Measurements from ENCODE around the gene IPO4. TPM values are rescaled to one million over a fixed set of nuclear protein-coding genes. Genes with fewer than 3 reads are reported as not detected.

IPO4 gene
- total and polyA plus RNA-seq, 2 of the 13 experiments (the other 11 are each of a cell fraction or from before 2014, with no cell fraction given), result 39.0 to 179 TPM

DNA sequence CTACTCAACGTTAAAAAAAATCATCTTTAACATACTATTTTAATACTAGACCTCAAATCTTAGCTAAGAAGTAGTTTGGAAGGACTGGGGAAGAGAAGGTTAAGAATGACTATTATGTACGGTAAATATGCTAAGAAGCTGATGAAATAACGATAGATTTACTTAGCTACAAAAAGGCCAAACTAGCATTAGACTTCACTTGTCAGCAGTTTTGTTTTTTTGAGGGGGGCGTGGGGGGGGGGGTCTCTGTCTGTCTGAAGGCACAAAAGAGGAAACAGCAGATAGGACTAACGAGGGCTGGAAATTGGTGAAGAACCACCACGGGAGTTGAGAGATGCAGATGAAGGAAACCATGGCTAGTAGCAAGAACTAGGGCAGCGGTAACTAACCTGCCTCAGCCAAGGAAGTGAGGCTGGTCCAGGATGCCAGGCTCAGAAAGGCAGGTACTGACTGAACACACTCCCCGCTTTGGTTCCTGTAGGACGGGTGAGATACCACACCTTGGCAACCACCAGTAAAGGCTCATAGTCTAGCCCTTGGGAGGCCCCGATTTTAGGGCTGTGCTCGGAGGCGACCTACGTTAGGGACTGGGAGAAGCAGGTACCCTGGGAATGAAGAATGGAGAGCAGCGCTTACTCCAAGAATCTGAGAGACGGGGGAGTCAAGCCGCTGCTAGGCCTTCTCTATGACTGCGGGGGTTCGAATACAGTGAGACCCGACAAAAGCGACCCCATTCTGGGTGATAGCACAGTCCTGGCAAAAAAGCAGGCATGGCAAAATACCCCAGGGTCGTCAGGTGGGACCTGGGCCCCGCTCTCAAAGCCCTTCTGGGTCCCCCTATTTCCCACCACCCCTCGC is 42.9 kb upstream of the IPO4 start (continued):
- TF ChIP-seq ZBTB7B (CRISPR knock-in tag; IDR thresholded peaks at IDR 0.05) (peak; percentile 52; the same call in 1 of the 2 replicates), ZFP1 (CRISPR knock-in tag; IDR thresholded peaks at IDR 0.05) (peak; percentile 17; the same call in 1 of the 2 replicates), ZNF816 (CRISPR knock-in tag; IDR thresholded peaks at IDR 0.05; ENCODE audit: borderline replicate concordance) (0 out of 2 replicates have a peak, but pooled peaks have one; percentile 22), SALL2 (CRISPR knock-in tag; IDR thresholded peaks at IDR 0.05) (0 out of 2 replicates have a peak, but pooled peaks have one; percentile 44), HMGA1 (CRISPR knock-in tag; conservative IDR thresholded peaks at IDR 0.05) (no peak), MEIS1 (CRISPR knock-in tag; IDR thresholded peaks at IDR 0.05; ENCODE audit: borderline replicate concordance) (peak; percentile 22), GLI4 (CRISPR knock-in tag; IDR thresholded peaks at IDR 0.05; ENCODE audit: borderline replicate concordance) (peak; percentile 19; the same call in 1 of the 2 replicates), HNF4G (IDR thresholded peaks at IDR 0.05; ENCODE audit: borderline replicate concordance, low read depth, low read length) (no peak), HNF4G (CRISPR knock-in tag; IDR thresholded peaks at IDR 0.05; ENCODE audit: borderline replicate concordance, low read depth) (peak; percentile 68; the same call in 1 of the 2 replicates), ZNF256 (CRISPR knock-in tag; conservative IDR thresholded peaks at IDR 0.05) (peak; percentile 24; the same call in 1 of the 2 replicates), HIC2 (CRISPR knock-in tag; IDR thresholded peaks at IDR 0.05; ENCODE audit: low read depth) (peak; percentile 62), ZNF563 (CRISPR knock-in tag; IDR thresholded peaks at IDR 0.05) (0 out of 2 replicates have a peak, but pooled peaks have one; percentile 23), ZNF496 (CRISPR knock-in tag; IDR thresholded peaks at IDR 0.05; ENCODE audit: insufficient replicate concordance) (no peak)
- TF ChIP-seq, protein P1, sequence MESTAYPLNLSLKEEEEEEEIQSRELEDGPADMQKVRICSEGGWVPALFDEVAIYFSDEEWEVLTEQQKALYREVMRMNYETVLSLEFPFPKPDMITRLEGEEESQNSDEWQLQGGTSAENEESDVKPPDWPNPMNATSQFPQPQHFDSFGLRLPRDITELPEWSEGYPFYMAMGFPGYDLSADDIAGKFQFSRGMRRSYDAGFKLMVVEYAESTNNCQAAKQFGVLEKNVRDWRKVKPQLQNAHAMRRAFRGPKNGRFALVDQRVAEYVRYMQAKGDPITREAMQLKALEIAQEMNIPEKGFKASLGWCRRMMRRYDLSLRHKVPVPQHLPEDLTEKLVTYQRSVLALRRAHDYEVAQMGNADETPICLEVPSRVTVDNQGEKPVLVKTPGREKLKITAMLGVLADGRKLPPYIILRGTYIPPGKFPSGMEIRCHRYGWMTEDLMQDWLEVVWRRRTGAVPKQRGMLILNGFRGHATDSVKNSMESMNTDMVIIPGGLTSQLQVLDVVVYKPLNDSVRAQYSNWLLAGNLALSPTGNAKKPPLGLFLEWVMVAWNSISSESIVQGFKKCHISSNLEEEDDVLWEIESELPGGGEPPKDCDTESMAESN (CRISPR knock-in tag; conservative IDR thresholded peaks at IDR 0.05), result peak; percentile 12; the same call in 1 of the 2 replicates
- TF ChIP-seq, protein P2, sequence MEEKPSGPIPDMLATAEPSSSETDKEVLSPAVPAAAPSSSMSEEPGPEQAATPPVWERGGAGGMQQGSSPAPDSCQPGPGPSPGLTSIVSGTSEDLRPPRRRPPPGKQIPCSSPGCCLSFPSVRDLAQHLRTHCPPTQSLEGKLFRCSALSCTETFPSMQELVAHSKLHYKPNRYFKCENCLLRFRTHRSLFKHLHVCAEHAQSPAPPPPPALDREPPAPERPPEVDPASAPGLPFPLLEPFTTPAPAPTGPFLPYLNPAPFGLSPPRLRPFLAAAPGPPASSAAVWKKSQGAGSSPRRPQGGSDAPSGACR (CRISPR knock-in tag; IDR thresholded peaks at IDR 0.05), result no peak
- TF ChIP-seq, protein P3, sequence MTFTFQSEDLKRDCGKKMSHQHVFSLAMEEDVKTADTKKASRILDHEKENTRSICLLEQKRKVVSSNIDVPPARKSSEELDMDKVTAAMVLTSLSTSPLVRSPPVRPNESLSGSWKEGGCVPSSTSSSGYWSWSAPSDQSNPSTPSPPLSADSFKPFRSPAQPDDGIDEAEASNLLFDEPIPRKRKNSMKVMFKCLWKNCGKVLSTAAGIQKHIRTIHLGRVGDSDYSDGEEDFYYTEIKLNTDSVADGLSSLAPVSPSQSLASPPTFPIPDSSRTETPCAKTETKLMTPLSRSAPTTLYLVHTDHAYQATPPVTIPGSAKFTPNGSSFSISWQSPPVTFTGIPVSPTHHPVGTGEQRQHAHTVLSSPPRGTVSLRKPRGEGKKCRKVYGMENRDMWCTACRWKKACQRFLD (CRISPR knock-in tag; IDR thresholded peaks at IDR 0.05; ENCODE audit: borderline replicate concordance), result 0 out of 2 replicates have a peak, but pooled peaks have one; percentile 12
- TF ChIP-seq, protein P4, sequence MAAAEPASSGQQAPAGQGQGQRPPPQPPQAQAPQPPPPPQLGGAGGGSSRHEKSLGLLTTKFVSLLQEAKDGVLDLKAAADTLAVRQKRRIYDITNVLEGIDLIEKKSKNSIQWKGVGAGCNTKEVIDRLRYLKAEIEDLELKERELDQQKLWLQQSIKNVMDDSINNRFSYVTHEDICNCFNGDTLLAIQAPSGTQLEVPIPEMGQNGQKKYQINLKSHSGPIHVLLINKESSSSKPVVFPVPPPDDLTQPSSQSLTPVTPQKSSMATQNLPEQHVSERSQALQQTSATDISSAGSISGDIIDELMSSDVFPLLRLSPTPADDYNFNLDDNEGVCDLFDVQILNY (CRISPR knock-in tag; conservative IDR thresholded peaks at IDR 0.05), result no peak
- TF ChIP-seq, protein P5, sequence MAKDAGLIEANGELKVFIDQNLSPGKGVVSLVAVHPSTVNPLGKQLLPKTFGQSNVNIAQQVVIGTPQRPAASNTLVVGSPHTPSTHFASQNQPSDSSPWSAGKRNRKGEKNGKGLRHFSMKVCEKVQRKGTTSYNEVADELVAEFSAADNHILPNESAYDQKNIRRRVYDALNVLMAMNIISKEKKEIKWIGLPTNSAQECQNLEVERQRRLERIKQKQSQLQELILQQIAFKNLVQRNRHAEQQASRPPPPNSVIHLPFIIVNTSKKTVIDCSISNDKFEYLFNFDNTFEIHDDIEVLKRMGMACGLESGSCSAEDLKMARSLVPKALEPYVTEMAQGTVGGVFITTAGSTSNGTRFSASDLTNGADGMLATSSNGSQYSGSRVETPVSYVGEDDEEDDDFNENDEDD (CRISPR knock-in tag; IDR thresholded peaks at IDR 0.05; ENCODE audit: borderline replicate concordance), result no peak

Measured in HepG2 (cell line).